Motor neuron (in vitro differentiated cells): ENCODE results near the gene AMBN. TPM values are rescaled to one million over a fixed set of nuclear protein-coding genes. Genes with fewer than 3 reads are reported as not detected.
A peak's percentile ranks its signal among the peaks of the same experiment; 100 is the strongest.

Source experiments
- ATAC-seq, 8 experiments: fragments of 200-7000 bp; cut with Tn5 transposase; replicated peaks in 6 of 8; 2 replicates each; pipeline ENCODE4 v1.8.0; 2021; ENCODE audit warnings: mild to moderate bottlenecking in 8 of 8, moderate library complexity in 8 of 8
- H3K27ac ChIP-seq, 2 donors: fragments of 250-450 bp; sonication (Bioruptor Pico); 2 replicates each; pipeline ENCODE4 v1.9.0; 2021; ENCODE audit warnings: antibody characterized with exemption in 2 of 2, mild to moderate bottlenecking in 2 of 2, moderate library complexity in 1 of 2
- H3K4me1 ChIP-seq, 2 donors: fragments of 250-450 bp; sonication (Bioruptor Pico); replicated peaks in 1 of 2; 2 replicates each; pipeline ENCODE4 v1.6.1; 2021; ENCODE audit warnings: antibody characterized with exemption in 2 of 2, mild to moderate bottlenecking in 2 of 2, moderate library complexity in 1 of 2
- H3K4me3 ChIP-seq, 5 donors: fragments of 250-450 bp; sonication (Bioruptor Pico); 2 replicates each; pipeline ENCODE4 v1.9.0; 2021; ENCODE audit warnings: antibody characterized with exemption in 5 of 5, mild to moderate bottlenecking in 5 of 5, moderate library complexity in 4 of 5
- WGBS, 10 experiments: fragments of 450-650 bp; shearing (Covaris generic); methylation state at CpG; one replicate each; pipeline ENCODE4 v1.0.0; 2022; 5-methylcytosine and 5-hydroxymethylcytosine counted together
- in situ Hi-C, 9 experiments: fragments of 400-800 bp; cut with MboI; loops; one replicate each; pipeline ENCODE4 v1.15.0; 2021; ENCODE audit warnings: low sequenced_read_pairs in 9 of 9, low pct_unique_long_range_greater_than_20kb in 2 of 9; ENCODE audit not compliant: unreplicated experiment in 9 of 9
- total RNA-seq, 8 experiments: library from RNA; unstranded; fragments of 300-600 nt; gene quantifications; 2 replicates each; pipeline versions ENCODE4 v1.2.3 to v1.2.4, GENCODE V29; 2022

AMBN gene
- under 1 TPM in 4 of 8 experiments, not detected in 4; 0.14 to 0.28 (median 0.19) TPM for total RNA-seq

GRCh38 chr4:70591955-70592582 is at the start of gene AMBN:
AMBN (plus strand) TSS chr4:70592256; CDS start chr4:70592359, 103 bp downstream.
- in situ Hi-C loops: no loop called here
- Histone ChIP-seq H3K4me3 (no peak within 1 kb of the TSS), H3K4me1 (no peaks in the 10 kb centered on the region), H3K27ac (no peak within 1 kb of the TSS)
- 0 to 100% (median 93%) methylated on average over 1 to 5 of the region's 5 CpGs; no CpG with 5 or more reads in 5 of the 10 experiments for WGBS, 10 experiments
- peak in 1 of 8 experiments; percentile 50 for ATAC-seq

- in situ Hi-C loops: loop anchor here in 1 of 9 experiments (25.0 kb wide), 1 partner anchor 857 kb away; no protein-coding TSS in a partner anchor
- H3K27ac ChIP-seq: no peak overlapping the region
- peak in 3 of 8 experiments; percentile 62 to 70 (median 68) for ATAC-seq
Observed at GRCh38 chr4:70544279-70544868, 47.7 kb upstream of the AMBN start.

GRCh38 chr4:70556856-70557255 is 35.2 kb upstream of the AMBN start:
- ATAC-seq: no peak
- 0 to 88% (median 0%) methylated on average over 1 of the region's 1 CpG; no CpG with 5 or more reads in 1 of the 10 experiments for WGBS, 10 experiments
- no peak overlapping the region for H3K27ac ChIP-seq
- in situ Hi-C loops: loop anchor here in 1 of 9 experiments (25.0 kb wide), 1 partner anchor 870 kb away; no protein-coding TSS in a partner anchor
- no peaks in the 10 kb centered on the region for H3K4me1 ChIP-seq
- H3K4me3 ChIP-seq: no peak overlapping the region

More at GRCh38 chr4:70544279-70544868, 47.7 kb upstream of the AMBN start:
- H3K4me3 ChIP-seq: no peak overlapping the region
- no peaks in the 10 kb centered on the region for H3K4me1 ChIP-seq

- Histone ChIP-seq H3K27ac (no peak overlapping the region), H3K4me3 (no peak overlapping the region), H3K4me1 (no peaks in the 10 kb centered on the region)
- 0 to 35% (median 12%) methylated on average over 1 to 2 of the region's 2 CpGs; no CpG with 5 or more reads in 2 of the 10 experiments for WGBS, 10 experiments
- in situ Hi-C loops: loop anchor here in 1 of 9 experiments (25.0 kb wide), 1 partner anchor 872 kb away; no protein-coding TSS in a partner anchor
- peak in 4 of 8 experiments; percentile 39 to 66 (median 64) for ATAC-seq
Observed at GRCh38 chr4:70559211-70559830, 32.7 kb upstream of the AMBN start.

GRCh38 chr4:70559924-70560323 is 32.1 kb upstream of the AMBN start:
- Histone ChIP-seq H3K4me1 (no peaks in the 10 kb centered on the region), H3K4me3 (no peak overlapping the region), H3K27ac (no peak overlapping the region)
- in situ Hi-C loops: loop anchor here in 1 of 9 experiments (25.0 kb wide), 1 partner anchor 873 kb away; no protein-coding TSS in a partner anchor
- no peak for ATAC-seq
- WGBS, 10 experiments: 25 to 100% (median 100%) methylated on average over 1 of the region's 1 CpG; no CpG with 5 or more reads in 2 of the 10 experiments

GRCh38 chr4:70564033-70564432 is 28.0 kb upstream of the AMBN start:
- H3K4me3 ChIP-seq: no peak overlapping the region
- in situ Hi-C loops: loop anchor here in 1 of 9 experiments (25.0 kb wide), 1 partner anchor 877 kb away; no protein-coding TSS in a partner anchor
- no peak for ATAC-seq
- no peak overlapping the region for H3K27ac ChIP-seq
- WGBS, 10 experiments: 28 to 90% (median 77%) methylated on average over 2 to 5 of the region's 8 CpGs; no CpG with 5 or more reads in 4 of the 10 experiments
- no peaks in the 10 kb centered on the region for H3K4me1 ChIP-seq

GRCh38 chr4:70570796-70571195 is 21.3 kb upstream of the AMBN start:
- Histone ChIP-seq H3K4me3 (no peak overlapping the region), H3K27ac (no peak overlapping the region), H3K4me1 (no peaks in the 10 kb centered on the region)
- in situ Hi-C loops: loop anchor here in 1 of 9 experiments (25.0 kb wide), 1 partner anchor 883 kb away; no protein-coding TSS in a partner anchor
- ATAC-seq: no peak
- 0 to 86% (median 40%) methylated on average over 1 to 2 of the region's 2 CpGs; no CpG with 5 or more reads in 4 of the 10 experiments for WGBS, 10 experiments

- WGBS, 10 experiments: 0 to 80% methylated on average over 1 of the region's 2 CpGs; no CpG with 5 or more reads in 8 of the 10 experiments
- ATAC-seq: no peak
Observed at GRCh38 chr4:70571772-70572171, 20.3 kb upstream of the AMBN start.

GRCh38 chr4:70575964-70576363 is 16.1 kb upstream of the AMBN start:
- ATAC-seq: no peak
- H3K4me1 ChIP-seq: no peaks in the 10 kb centered on the region
- in situ Hi-C loops: no loop called here
- no peak overlapping the region for H3K4me3 ChIP-seq
- no peak overlapping the region for H3K27ac ChIP-seq

More at GRCh38 chr4:70571772-70572171, 20.3 kb upstream of the AMBN start:
- Histone ChIP-seq H3K4me1 (no peaks in the 10 kb centered on the region), H3K27ac (no peak overlapping the region), H3K4me3 (no peak overlapping the region)
- in situ Hi-C loops: loop anchor here in 1 of 9 experiments (25.0 kb wide), 1 partner anchor 884 kb away; no protein-coding TSS in a partner anchor

- WGBS, 10 experiments: 0 to 100% (median 47%) methylated on average over 1 to 6 of the region's 6 CpGs
- H3K27ac ChIP-seq: no peak overlapping the region
- peak in 1 of 8 experiments; percentile 17 for ATAC-seq
- H3K4me3 ChIP-seq: no peak overlapping the region
- H3K4me1 ChIP-seq: no peaks in the 10 kb centered on the region
- in situ Hi-C loops: no loop called here
Observed at GRCh38 chr4:70577220-70577927, 14.7 kb upstream of the AMBN start.

GRCh38 chr4:70581980-70582379 is 10.1 kb upstream of the AMBN start:
- in situ Hi-C loops: no loop called here
- Histone ChIP-seq H3K4me1 (no peaks in the 10 kb centered on the region), H3K4me3 (no peak overlapping the region), H3K27ac (no peak overlapping the region)
- no peak for ATAC-seq
- WGBS, 10 experiments: 0 to 96% (median 73%) methylated on average over 1 to 2 of the region's 2 CpGs

GRCh38 chr4:70583952-70584834 is 7.9 kb upstream of the AMBN start:
- no peak overlapping the region for H3K4me3 ChIP-seq
- peak in 1 of 8 experiments; percentile 55 for ATAC-seq
- H3K27ac ChIP-seq: no peak overlapping the region
- WGBS, 10 experiments: 19 to 100% (median 82%) methylated on average over 3 to 9 of the region's 9 CpGs
- H3K4me1 ChIP-seq: no peaks in the 10 kb centered on the region
- in situ Hi-C loops: no loop called here
